HS-5 (cell line): ENCODE results near the gene UNC5A.

Experiments used
- DNase-seq: peaks from one replicate; pipeline ENCODE4 v3.0.0-alpha.2; 2012; ENCODE audit warnings: low read depth

UNC5A gene

DNA sequence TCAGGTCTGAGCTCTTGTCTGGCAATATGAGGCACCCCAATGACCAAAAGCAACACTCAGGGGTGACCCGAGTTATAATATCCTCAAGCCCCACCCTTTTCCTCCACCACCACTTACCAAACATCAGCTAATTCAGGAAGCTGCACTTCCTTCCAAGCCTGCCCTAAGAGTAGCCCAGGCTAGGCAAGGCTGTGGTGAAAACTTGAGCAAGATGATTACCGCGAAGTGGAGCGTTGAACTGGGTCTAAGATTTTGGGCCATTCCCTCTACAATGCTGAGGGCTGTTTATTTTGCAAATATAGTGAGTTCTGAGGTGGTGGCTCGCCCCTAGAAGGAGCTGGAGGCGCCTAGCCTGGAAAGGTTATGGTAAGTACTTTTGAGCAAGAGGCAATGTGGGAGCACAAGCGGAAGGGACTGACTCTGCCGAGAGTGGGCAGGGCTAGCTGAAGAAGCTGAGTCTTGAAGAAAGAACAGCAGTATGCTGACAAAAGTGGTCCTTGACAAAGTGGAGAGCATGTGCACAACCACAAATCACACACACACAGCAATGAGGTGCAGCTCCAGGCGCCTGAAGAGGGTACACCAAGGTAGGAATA lies 89.0 kb downstream of the UNC5A start, which contains the start of gene HK3:
Gene HK3, minus strand, starts transcription at position 51 of the 596 bp plus-strand sequence. CDS start 3,187 bp downstream, outside the sequence.
- no peak for DNase-seq

DNA sequence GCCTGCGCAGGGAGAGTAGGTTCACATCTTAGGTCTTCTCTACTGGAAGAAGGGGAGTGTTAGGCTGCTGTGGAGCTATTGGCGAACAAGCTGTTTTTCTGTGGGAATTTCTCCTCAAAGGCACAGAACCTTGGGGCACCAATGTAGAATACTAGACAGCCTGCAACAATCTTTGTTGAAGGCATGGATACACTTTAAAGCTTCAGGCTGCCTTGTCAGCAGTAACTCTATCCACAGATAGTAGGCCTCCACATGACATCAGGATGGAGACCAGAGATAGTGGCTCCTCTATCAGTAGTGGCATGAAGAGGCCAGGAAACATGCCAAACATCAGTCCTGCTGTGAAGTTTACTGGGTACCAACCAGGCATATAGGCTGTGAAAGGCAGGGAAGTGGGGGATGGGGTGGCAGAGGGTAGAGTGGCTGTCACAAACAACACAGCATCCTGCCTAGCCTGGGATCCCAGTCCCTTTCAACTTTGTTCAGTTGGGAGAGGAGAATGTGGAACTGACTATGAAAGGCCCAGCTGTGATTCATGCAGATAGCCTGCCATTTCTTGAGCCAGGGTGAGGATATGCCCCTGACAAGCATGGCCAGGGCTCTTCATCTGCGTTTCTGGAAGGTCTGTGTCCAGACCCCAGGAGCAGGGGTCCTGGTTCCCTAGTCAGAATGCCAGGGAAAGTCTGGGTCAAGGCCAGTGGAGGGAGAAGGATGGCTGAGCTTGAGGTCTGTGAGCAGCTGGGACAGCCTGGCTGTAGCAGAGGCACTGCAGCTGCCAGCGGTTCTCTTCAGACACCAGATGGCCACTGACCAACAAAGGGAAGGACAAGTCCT lies 89.8 kb downstream of the UNC5A start:
- DNase-seq = no peak

- DNase-seq = no peak
These were observed 90.4 kb downstream of the UNC5A start for GRCh38 chr5:176900780-176901204.

DNA sequence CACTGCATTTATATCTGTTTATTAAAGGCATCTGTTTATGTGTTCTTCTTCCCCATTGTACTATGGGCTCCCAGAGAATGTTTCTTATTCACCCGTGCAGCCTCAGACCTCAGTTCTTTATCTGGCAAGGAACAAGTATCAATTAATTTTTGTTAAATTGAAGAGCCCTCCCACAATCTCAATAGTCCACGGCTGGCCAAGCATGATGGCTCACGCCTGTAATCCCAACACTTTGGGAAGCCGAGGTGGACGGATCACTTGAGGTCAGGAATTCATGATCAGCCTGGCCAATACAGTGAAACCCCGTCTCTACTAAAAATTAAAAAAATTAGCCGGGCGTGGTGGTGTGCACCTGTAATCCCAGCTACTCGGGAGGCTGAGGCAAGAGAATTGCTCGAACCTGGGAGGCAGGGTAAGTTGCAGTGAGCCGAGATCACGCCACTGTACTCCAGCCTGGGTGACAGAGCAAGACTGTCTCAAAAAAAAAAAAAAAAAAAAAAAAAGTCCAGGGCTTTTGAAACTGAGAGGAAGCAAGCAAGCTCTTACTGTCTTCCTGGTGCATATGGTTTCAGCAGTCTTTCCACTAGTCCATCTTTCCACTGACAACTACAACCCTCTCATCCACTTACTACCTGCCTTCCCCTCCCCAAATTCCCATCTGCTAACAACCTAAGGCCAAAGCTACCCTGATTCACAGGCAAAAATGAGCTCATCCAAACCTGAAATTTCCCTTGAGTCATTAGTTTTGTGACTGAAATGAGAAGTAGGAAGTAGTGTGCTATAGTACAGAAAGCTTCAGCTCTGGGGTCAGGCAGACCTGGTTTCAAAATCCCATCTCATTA lies 91.1 kb downstream of the UNC5A start:
- no peak for DNase-seq

DNA sequence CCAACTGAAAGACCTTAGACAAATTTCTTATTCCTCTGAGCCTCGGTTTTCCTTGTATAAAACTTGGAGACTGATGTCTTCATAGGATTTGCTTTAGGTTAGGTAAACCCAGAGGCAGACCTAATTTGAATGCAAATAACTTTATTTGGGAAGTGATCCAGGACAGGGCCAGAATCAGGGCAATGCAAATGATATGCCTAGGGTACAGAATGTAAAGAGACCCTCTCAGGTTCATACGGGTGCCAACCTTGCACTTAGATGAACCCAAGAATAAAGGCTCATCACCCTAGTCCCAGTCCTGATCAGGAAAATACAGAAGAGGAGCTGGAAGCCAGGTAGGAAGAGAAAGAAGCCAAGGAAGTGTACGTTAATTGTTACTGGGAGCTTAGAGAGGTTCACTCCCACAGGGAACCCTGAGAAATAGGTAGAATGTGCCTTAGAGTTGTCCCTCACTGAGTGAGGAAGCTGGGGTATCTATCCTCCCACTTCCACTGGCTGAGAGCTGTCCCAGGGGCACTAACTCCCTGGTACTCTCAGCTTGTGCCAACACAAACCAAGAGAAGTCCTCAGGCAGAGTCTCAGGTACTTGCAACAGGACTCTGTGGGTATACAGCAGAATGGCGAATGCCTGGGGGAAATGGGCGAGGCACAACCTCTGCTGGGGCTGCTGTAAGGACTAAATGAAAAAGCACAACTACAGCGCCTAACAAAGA lies 91.9 kb downstream of the UNC5A start:
- no peak for DNase-seq

GRCh38 chr5:176902911-176903664 lies 92.7 kb downstream of the UNC5A start:
- no peak for DNase-seq

- no peak for DNase-seq
These were observed 93.9 kb downstream of the UNC5A start for GRCh38 chr5:176904276-176904675.

- DNase-seq = no peak
These were observed 95.8 kb downstream of the UNC5A start for GRCh38 chr5:176906126-176906525.

DNA sequence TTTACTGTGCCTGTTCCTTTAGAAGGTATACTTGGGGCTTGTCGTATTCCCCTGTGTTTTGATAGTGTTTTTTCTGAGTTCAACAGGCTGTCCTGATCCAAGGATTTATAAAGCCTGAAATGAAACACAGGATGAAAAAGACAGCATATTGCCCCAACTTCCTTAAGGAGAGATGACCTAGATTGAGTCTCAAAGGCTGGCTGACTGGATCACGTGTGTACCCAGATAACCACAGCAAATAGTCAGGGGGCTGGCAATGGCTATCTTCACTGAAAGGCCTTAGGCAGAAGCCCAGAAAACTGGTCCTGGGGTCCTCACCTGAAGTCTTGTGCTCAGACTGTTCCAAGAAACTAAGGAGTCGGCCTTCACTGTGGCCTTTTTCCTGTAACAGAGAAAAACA lies 96.4 kb downstream of the UNC5A start:
- no peak for DNase-seq

DNA sequence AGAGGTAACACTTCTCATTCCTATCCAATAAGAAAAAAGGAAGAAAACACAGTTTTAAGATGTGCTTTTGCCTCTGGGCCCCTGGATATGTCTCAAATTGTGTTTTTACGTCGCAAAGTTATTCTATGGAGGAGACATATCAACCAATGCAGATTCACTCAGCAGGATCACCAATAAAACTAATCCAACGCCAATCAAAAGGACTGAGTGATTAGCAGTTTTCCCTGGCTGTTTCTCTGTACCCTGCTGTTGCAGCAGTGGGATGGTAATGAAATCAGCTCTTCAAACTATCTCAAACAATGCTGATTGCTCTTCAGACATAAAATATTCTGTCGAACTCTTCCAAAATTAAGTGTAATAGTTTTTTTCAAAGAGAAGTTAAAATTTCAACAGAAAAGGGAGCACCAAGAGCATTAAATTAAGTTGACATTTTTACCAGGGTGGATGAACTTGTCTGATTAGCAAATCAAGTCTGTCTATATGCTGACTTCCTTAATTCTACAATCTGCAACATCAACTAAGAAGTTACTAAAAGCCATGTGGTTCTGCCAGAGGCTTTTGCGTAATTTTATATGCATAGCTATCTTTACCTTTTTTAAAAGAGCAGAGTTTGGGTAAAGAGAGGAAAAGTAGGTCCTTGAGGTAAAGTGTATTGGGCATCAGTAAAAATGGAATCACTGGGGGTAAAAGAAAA lies 98.5 kb downstream of the UNC5A start:
- no peak for DNase-seq

- DNase-seq = no peak
These were observed 101.8 kb downstream of the UNC5A start for GRCh38 chr5:176912115-176912514.

GRCh38 chr5:176915906-176916305 lies 105.5 kb downstream of the UNC5A start:
- no peak for DNase-seq

DNA sequence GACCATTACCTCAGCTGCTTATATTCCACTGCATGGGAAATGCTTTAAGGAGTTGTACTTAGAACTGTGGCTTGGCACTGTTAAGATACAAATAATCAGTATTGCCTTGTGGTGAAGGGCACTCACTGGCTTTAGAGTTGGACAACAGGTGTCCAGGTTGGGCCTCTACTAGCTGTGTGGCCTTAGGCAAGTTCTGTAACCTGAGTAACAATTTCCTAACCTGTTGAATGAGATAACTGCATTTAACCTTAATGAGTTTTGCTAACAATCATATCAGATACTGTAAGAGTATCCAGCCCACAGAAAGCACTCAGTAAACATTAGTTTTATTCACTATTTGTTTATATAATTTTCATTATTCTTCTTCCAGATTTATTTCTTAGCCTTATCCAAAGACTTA lies 106.0 kb downstream of the UNC5A start:
- DNase-seq = no peak

- DNase-seq = no peak
These were observed 108.3 kb downstream of the UNC5A start for GRCh38 chr5:176918613-176919012.

DNA sequence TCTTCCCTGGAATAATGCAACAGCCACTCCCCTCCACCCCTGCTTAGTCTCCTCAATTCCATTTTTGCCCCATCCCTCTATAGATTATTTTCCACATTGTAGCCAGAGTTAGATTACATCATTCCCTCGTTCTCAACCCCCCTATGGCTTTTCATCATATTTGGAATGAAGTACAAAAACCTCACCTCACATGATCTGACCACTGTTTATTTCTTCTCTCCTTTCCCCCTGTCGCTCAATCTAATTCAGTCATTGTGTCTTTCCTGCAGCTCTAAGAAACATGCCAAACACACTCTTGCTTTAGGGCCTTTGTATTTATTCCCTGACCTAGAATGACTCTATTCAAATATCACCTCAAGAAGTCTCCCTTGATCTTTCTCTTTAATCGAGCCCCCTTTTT lies 111.4 kb downstream of the UNC5A start:
- DNase-seq = no peak

DNA sequence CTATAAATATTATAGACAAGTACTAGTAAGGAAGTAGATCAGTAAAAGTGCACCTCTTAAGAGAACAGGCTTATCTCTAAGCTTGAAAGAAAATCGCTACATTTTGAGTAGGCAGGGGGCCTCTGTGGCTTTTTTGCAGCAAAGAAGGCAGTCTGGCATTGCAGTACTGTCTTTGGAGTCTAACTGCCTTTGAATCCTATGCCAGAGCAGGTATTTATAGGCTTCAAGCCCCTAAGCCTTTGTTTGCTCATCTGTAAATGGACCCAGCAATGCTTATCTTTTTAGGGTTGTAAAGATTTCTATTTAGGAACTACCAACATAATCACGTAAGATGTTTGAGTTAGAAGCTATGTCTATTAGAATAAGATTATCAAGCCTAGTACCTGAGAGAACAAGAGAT lies 112.5 kb downstream of the UNC5A start:
- no peak for DNase-seq

DNA sequence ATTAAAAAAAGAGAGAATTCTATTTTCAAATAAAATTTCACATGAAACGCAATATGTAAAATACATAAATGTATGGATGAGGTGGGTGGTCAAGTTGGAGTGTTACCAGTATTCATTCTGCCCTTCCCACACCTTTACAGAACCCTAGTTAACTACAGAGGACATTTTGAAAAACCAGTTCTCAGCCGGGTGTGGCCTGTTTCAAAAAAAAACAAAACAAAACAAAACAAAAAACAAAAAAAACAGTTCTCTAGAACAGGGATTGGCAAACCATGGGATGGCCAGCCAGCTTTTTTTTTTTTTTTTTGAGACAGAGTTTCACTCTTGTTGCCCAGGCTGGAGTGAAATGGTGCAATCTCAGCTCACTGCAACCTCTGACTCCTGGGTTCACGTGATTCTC lies 117.2 kb downstream of the UNC5A start:
- no peak for DNase-seq

GRCh38 chr5:176929654-176930053 lies 119.3 kb downstream of the UNC5A start:
- no peak for DNase-seq
